KOPT-K1 (cell line): ENCODE measurements around the gene GRB7.

Experiments
- H3K27ac ChIP-seq: fragments of 200-600 bp; sonication (generic); 2 replicates; pipeline ENCODE4 v1.5.1; 2016; ENCODE audit warnings: antibody characterized with exemption, mild to moderate bottlenecking, low read depth, low read length; ENCODE audit not compliant: poor library complexity, severe bottlenecking
- H3K36me3 ChIP-seq: fragments of 200-600 bp; sonication (generic); 2 replicates; pipeline ENCODE4 v1.5.1; 2017; ENCODE audit warnings: antibody characterized with exemption, mild to moderate bottlenecking, low read length, moderate library complexity; ENCODE audit not compliant: insufficient read depth
- H3K9me3 ChIP-seq: fragments of 200-600 bp; sonication (generic); 2 replicates; pipeline ENCODE4 v1.5.1; 2017; ENCODE audit warnings: antibody characterized with exemption, low read length, mild to moderate bottlenecking; ENCODE audit not compliant: insufficient read depth, poor library complexity, severe bottlenecking

The GRB7 gene

DNA sequence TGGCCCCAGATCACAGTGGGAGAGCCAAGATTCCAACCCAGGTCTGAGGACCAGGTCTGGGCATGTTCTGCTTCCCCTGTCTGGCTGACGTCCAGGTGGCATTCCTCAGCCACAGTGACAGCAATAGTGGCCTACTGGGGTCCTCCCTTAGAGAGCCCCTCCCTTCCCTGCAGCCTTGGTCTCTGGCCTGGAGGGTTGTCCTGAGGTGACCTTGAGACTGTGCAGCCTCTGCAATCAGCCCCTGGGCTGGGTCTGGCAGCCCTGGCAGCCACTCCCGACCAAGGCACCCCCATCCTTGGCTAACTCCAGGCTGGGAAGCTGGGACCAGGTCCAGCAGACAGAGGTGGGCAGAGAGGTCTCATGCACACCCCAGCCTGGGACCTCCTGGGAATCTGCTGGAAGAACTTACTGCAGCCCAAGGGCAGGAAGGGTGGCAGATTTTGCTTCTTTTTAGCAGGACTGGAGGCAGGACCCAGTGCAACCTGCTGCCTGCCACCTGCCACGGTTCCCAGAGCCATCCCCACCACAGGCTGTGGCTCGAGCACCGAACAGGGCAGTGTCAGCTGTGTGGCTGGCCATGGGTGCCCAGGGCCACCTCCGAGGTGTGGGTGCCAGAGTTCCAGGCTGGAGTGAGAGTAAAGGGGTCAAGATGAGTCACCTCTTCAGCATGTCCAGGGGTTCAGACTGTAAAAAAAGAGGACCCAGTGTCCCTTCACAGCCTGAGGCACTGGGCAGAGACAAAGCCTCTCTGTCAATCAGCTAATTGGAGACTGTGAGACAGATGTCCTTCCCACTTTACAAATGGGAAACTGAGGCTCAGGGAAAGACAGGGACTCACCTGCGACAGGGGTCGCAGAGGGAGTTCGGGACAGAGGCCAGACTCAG lies 12.6 kb downstream of the GRB7 start:
- Histone ChIP-seq H3K9me3 (no peaks in the 10 kb centered on the region), H3K27ac (no peak overlapping the region), H3K36me3 (no peaks in the 10 kb centered on the region)

DNA sequence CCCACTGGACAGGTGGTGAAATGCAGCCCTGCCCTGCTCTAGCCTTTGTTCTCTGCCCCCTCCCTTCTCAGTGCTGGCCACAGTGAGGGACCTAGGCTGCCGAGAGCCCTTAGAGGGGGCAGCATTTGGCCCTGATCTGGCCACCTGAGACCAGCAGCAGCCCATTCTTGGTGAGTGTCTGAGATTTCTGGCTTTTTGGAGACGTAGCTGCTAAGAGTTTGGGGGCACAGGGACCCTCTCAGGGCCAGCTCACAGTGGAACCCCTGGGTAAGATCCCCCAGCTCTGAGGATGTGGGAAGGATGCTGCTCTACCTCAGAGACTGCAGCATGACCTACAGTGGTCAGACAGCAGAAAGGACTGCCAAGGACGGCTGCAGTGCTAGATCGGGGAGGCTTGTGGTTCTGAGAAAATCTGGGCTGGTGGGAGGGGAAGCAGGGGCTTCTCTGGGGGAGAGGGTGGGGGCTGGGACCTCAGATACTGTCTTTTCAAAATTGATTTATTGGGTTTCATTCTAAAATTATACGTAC lies 13.3 kb downstream of the GRB7 start:
- no peaks in the 10 kb centered on the region for H3K9me3 ChIP-seq
- no peaks in the 10 kb centered on the region for H3K36me3 ChIP-seq
- no peak overlapping the region for H3K27ac ChIP-seq

DNA sequence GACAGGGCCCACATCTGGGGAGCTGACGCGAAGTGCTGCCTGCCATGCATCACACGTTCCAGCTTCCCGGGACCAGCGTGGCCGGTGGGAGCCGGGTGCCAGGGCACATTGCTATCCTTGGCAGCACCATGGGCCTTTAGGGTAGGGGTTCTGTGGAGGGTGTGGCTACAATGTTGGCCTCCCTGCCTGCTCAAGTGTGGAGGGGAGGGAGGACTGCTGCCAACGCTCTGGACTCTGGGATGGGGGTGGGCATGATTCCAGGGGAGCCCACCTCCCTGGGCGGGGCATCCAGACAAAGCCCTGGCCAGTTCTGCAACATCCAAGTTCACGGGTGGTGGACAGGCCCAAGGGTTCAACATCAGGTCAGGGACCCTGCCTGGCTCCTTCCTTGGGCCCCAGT lies 13.9 kb downstream of the GRB7 start:
- Histone ChIP-seq H3K27ac (no peak overlapping the region), H3K9me3 (no peaks in the 10 kb centered on the region)

DNA sequence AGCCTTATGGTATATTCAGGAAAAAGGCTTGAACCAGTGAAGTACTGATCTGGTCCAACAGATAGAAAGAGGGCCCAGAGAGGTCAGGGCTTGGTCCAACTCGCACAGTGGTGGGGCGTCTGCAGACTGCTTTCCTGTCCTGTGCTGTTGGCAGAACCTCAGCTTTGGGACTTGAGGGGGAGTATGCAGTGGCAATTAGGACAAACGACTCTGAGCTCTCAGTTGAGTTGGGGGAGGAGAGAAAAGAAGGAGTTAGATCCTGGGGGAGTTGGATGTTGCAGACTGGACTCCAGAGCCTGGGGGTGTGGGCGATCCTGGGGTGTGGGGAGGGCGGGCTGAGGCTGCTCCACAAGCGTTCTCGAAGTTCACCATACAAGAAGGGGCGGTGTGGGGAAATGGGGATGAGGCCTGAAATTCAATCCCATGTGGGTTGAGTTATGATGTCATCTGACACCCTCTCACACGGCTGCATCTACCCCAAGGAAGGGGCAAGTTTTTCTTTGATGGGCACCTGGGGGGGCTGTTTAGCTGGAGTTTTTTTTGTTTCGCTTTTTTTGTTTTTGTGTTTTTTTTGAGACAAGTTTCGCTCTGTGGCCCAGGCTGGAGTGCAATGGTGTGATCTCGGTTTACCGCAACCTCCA lies 14.6 kb downstream of the GRB7 start:
- Histone ChIP-seq H3K9me3 (no peaks in the 10 kb centered on the region), H3K27ac (peak overlapping the region; percentile 95), H3K36me3 (no peaks in the 10 kb centered on the region)

More for the DNA sequence above, 13.9 kb downstream of the GRB7 start:
- H3K36me3 ChIP-seq, result no peaks in the 10 kb centered on the region

DNA sequence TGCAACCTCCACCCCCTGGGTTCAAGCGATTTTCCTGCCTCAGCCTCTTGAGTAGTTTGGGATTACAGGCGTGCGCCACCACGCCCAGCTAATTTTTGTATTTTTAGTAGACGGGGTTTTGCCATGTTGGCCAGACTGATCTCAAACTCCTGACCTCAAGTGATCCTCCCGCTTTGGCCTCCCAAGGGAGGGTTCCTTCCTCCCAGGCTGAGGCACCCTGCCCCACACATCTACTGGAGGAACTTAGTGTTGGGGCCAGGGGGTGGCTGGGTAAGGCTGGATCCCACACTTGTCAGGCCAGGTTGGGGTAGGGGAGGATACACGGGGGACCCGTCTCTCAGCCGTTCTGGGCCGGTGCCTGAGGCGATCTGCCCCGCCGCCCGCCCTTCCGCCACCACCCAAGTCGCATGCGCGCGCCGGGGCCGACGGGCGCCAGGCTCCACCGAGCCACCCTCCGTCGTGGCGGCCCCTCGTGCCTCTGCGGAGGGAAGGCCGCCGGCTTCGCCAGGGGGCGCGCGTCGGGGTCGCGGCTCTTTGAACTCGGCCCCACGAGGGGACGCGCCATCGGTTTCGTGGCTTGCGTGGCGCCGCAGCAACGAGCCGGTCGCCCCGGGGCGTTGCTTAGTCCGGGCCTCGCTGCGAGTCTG lies 15.9 kb downstream of the GRB7 start:
- Histone ChIP-seq H3K36me3 (no peaks in the 10 kb centered on the region), H3K27ac (peak overlapping the region; percentile 95), H3K9me3 (no peaks in the 10 kb centered on the region)

DNA sequence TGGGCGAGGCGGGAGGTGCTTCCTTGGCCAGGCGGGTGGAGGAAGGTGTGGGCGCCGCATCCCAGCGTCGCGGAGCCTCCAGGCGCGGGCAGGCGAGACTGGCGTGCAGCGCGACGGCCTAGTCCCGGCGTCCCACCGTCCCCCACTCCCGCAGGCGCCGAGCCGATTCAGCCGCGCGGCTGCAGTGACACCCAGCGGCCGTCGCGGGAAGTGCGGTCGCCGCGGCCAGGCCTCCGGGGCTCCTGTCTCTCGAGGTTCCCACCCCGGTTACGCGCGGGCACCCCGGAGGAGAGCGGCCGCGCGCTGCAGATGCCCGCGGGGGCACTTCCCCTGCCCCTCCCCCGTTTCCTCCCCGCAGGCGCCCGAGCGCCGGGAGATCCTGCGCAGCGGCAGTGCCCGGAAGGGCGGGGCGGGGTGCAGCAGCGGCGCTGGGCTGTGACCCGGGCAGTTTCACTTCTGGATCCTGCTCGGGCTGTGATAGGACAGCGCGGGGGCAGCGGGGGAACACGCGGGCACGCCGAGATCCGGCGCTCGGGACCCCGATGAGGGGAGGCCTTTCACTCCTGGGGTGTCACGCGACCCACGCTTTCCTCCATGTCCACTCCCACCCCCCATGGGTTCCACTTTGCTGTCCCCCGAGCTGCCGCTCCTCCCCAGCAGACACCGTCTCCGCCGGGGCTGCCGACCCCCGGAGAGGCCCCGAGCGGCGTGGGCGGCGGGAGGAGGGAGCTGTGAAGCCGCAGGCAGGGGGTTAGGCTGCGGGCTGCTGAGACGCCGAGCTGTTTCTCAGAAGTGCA lies 16.6 kb downstream of the GRB7 start:
- no peaks in the 10 kb centered on the region for H3K9me3 ChIP-seq
- no peaks in the 10 kb centered on the region for H3K36me3 ChIP-seq
- H3K27ac ChIP-seq, result peak overlapping the region; percentile 95

DNA sequence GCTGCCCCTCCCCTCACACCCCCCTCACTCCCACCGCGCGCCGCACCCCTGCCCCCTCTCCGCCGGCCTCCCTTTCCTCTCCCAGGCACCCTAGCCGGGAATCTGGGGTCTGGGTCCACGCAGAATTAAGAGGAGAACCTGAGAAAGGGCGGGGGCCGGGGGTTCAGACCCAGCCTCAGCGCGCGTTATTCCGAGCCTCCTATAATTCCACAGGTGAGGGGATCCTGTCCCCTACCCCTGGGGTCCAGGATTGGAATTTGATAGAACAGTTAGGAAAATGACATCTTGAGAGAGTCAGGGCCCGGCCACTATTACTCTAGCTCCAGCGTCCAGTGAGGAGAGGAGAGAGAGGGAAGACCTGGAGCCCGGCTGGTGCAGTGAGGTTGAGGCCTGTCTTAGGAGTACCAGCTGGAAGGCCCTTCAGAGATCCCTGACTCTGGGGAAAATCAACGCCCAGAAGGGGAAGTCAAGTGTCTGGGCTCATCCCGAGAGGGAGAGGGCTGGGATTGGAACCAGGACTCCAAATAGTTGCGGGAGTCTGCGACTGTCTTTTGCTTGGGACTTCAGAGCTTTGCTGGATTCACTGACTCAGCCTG lies 17.3 kb downstream of the GRB7 start:
- no peaks in the 10 kb centered on the region for H3K36me3 ChIP-seq
- peak overlapping the region; percentile 95 for H3K27ac ChIP-seq
- H3K9me3 ChIP-seq, result no peaks in the 10 kb centered on the region

DNA sequence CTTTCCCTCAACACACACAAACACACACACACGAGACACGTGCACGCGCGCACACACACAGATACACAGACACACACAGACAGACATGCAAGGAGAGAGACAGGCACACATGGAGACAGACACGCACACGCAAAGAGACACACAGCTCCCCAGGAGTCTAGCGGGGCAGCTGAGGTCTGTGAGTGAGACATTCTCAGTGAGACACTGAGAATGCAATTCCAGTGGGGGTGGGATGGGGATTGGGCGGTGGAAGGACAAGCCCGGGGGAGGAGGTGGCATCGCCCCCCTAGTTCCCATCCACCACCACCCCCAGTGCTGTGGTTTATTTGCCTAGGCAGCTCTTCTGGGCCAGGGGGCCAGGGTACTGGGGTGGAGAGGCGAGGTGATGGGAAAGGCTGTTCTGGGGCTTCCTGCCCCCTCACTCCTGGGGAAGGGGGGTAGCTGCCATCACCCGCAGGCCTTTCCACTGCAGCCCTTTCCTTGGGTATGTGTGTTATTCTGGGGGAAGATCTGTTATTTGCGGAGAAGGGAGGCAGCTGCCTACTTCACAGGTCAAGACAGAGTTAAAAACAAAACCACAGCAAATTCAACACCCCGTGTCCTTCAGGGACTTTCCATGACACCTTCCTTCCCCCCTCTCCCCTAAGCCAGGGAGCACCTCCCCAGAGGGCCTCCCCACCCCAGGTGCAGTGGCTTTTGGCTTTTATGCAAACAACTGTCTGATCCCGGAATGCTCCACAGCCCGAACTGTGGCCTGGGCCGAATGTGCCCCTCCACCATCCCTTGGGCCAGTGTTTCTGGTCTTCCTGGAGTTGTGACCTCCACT lies 18.0 kb downstream of the GRB7 start:
- Histone ChIP-seq H3K36me3 (no peaks in the 10 kb centered on the region), H3K9me3 (no peaks in the 10 kb centered on the region), H3K27ac (peak overlapping the region; percentile 95)

DNA sequence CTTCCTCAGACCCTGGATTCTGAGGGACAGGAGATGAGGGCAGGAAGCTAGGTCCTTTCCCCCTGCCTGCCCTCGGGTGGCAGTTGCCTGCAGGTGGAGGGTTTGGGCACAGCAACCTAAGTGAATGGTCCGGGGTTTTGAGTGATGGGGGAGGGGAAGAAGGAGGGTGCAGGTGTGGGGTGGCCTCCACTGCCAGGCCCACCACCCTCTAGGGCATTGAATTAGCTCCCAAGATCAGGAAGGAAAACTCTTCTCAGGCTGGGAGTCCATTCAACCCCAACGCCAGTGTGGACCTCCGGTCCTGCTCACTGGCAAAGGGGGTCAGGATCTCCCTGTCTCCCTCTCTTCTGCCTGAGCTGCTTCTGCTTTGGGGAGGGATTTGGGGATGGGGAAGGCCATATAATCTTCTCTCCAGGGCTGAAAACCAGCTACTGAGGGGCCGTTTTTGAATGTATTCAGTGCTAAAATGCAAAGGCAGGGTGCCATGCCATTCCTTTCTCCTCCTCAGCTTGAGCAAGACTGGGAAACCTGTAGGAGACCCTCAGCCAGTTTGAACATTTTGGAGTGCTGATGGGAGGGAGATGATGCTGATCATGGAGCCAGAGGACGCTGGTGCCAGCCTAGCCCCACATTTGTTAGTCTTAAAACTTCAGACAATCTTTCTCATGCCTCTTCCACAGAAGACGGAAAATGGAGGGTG lies 18.8 kb downstream of the GRB7 start:
- peak overlapping the region; percentile 95 for H3K27ac ChIP-seq
- H3K36me3 ChIP-seq, result no peaks in the 10 kb centered on the region
- no peaks in the 10 kb centered on the region for H3K9me3 ChIP-seq

DNA sequence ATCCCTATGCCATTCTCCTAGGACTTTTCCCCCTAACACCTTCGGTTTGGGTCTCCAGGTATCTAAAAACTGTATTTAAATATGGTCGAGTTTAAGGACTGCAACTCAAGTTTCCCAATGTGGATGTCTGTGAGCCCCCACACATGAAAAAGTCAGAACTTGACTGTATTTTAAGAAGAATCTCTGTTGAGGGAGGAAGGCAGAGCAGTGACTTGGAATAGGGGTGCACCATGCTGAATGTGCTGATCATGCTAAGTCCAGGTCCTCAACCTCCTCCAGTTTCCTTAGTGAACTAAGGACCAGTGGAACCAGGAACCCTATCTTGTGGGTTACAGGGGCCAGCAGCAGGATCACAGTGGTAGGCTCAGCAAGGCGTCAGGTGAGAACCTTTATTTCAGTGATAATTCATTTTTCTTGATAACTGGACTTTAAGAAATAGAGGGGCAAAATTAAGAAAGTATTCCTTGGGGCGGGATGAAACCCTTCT lies 19.5 kb downstream of the GRB7 start:
- Histone ChIP-seq H3K36me3 (no peaks in the 10 kb centered on the region), H3K9me3 (no peaks in the 10 kb centered on the region), H3K27ac (peak overlapping the region; percentile 95)

DNA sequence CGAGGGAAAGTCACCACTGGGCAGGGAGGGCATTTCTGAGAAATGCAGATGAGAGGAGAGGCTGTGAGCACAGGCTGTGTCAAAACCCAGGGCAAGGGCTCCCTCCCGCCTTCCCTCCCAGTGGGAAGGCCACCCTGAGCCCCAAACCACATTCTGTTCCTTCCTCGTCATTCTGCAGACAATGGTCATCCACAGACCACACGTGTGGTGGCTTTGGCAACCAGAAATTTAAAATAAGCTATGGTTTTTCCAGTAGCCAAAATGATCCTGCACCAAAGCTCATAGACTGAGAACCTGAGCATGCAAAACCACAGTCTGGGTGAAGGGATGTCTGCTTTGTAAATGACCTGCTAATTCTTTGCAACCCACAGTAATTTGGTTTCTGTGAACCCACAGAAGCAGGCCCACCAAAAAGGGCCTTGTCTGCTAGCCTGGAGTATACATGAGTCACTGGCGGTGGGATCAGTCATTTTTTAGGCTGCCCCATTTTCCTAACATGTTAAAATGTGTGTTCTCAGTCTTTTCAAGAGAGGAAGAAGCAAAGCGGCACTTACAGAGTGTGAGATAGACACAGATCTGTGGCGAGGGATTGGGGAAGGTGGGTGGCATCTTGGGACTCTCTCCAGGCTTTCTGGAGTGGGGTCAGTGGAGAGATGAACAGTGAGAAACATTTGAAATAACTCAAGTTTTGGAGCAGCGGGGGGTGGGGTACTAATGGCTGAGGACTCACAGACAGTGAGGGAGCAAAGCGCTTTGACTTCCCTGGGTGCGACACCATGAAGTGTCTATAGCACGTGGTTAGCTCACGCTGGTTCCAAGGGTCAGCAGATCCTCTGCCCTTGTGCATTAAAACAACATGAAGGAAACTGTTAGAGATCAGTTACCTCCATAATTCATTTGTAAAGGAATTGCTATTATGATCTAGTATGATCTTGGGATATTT lies 20.5 kb downstream of the GRB7 start:
- Histone ChIP-seq H3K27ac (peak overlapping the region; percentile 95), H3K36me3 (no peaks in the 10 kb centered on the region), H3K9me3 (no peaks in the 10 kb centered on the region)

DNA sequence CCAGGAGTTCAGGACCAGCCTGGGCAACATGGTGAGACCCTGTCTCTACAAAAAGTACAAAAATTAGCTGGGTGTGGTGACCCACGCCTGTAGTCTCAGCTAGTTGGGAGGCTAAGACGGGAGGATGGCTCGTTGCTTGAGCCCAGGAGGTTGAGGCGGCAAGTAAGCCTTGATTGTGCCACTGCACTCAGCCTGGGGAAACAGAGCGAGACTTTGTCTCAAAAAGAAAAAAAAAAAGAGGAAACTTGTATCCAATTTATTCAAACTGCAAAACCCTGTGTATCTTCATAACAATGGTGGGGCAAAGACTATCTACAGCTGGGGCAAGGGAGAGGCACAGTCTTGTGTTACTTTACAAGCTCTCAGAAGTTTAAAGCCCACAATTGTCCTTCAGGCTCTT lies 21.5 kb downstream of the GRB7 start:
- Histone ChIP-seq H3K9me3 (no peaks in the 10 kb centered on the region), H3K36me3 (no peaks in the 10 kb centered on the region), H3K27ac (peak overlapping the region; percentile 95)
